Stimulated activated CD4-positive, alpha-beta T cell treated with anti-CD3 and anti-CD28 coated beads, TNF-alpha, amount 100 ng/mL, for 24 hours (primary cell): ENCODE data around the gene CRIM1.

Experiments
- DNase-seq, 3 experiments: peaks; one replicate each; pipeline ENCODE4 v3.0.0-alpha.2; 2020; ENCODE audit warnings: low read depth in 3 of 3

The CRIM1 gene

GRCh38 chr2:36554531-36554930 is 199.0 kb downstream of the CRIM1 start:
- no peak for DNase-seq

GRCh38 chr2:36555789-36556188 is 200.2 kb downstream of the CRIM1 start:
- DNase-seq = no peak

- no peak for DNase-seq
Measured at GRCh38 chr2:36556842-36557241, 201.3 kb downstream of the CRIM1 start.

- DNase-seq = no peak
Measured at GRCh38 chr2:36559221-36559942, 203.8 kb downstream of the CRIM1 start.

- no peak for DNase-seq
Measured at GRCh38 chr2:36560726-36561125, 205.1 kb downstream of the CRIM1 start.

- DNase-seq = no peak
Measured at GRCh38 chr2:36561237-36561944, 205.8 kb downstream of the CRIM1 start.

- DNase-seq = no peak
Measured at GRCh38 chr2:36562240-36562639, 206.7 kb downstream of the CRIM1 start.

- DNase-seq = no peak
Measured at GRCh38 chr2:36562973-36563532, 207.5 kb downstream of the CRIM1 start.

- DNase-seq = no peak
Measured at GRCh38 chr2:36564377-36564930, 208.9 kb downstream of the CRIM1 start.

GRCh38 chr2:36565712-36566111 is 210.1 kb downstream of the CRIM1 start:
- DNase-seq = no peak

- DNase-seq = no peak
Measured at GRCh38 chr2:36566887-36567286, 211.3 kb downstream of the CRIM1 start.

GRCh38 chr2:36567711-36568408 is 212.3 kb downstream of the CRIM1 start:
- no peak for DNase-seq

- no peak for DNase-seq
Measured at GRCh38 chr2:36568516-36569246, 213.1 kb downstream of the CRIM1 start.

- DNase-seq = no peak
Measured at GRCh38 chr2:36569267-36569856, 213.8 kb downstream of the CRIM1 start.

GRCh38 chr2:36570416-36570815 is 214.8 kb downstream of the CRIM1 start:
- no peak for DNase-seq

GRCh38 chr2:36572054-36572718 is 216.6 kb downstream of the CRIM1 start:
- no peak for DNase-seq

GRCh38 chr2:36572719-36573059 is 217.1 kb downstream of the CRIM1 start:
- no peak for DNase-seq

GRCh38 chr2:36573165-36573564 is 217.6 kb downstream of the CRIM1 start:
- no peak for DNase-seq

GRCh38 chr2:36574560-36574959 is 219.0 kb downstream of the CRIM1 start:
- no peak for DNase-seq

- no peak for DNase-seq
Measured at GRCh38 chr2:36577884-36578283, 222.3 kb downstream of the CRIM1 start.
